COLO668 (cell line): ENCODE measurements around the gene CRYGA.

ENCODE experiments used
- DNase-seq: peaks from one replicate; lab custom pipeline; 2025; ENCODE audit not compliant: unreplicated experiment; lab: John Stamatoyannopoulos, UW

The CRYGA gene, protein sequence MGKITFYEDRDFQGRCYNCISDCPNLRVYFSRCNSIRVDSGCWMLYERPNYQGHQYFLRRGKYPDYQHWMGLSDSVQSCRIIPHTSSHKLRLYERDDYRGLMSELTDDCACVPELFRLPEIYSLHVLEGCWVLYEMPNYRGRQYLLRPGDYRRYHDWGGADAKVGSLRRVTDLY

GRCh38 chr2:208163489-208163888 lies at the start of gene CRYGA:
Gene CRYGA, minus strand, starts transcription at chr2:208163589. Its CDS starts 33 bp downstream, at chr2:208163556.
- DNase-seq = no peak

DNA sequence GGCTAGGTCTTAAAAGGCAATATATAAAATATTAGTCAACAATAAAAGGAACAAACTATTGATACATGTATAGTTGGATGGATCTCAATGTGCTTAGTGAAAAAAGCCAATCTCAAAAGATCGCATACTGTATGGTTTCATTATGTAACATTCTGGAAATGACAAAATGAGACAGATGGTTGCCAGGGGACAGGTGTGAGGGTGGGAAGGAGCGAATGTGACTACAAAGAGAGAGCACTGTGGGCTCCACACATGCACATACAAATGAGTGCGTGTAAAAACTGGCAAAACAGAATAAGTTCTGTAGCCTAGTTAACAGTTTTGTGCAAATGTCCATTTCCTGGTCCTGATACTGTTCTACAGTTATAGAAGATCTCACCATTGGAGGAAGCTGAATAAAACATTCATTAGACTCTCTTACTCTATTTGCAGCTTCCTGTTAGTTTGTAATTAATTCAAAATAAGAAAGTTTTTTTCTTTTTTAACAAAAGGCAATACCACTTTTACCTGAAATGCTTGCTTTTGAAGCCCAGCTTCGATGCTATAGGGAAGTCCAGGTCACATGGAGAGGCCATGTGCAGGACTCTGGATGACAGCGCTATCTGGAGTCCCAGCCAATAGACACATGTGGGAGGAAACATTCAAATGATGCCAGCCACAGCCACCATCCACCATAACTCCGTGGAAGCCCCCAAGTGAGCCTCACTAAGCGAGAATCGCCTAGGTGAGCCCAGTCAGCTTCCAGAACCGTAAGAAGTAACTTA lies 47.5 kb upstream of the CRYGA start:
- no peak for DNase-seq

DNA sequence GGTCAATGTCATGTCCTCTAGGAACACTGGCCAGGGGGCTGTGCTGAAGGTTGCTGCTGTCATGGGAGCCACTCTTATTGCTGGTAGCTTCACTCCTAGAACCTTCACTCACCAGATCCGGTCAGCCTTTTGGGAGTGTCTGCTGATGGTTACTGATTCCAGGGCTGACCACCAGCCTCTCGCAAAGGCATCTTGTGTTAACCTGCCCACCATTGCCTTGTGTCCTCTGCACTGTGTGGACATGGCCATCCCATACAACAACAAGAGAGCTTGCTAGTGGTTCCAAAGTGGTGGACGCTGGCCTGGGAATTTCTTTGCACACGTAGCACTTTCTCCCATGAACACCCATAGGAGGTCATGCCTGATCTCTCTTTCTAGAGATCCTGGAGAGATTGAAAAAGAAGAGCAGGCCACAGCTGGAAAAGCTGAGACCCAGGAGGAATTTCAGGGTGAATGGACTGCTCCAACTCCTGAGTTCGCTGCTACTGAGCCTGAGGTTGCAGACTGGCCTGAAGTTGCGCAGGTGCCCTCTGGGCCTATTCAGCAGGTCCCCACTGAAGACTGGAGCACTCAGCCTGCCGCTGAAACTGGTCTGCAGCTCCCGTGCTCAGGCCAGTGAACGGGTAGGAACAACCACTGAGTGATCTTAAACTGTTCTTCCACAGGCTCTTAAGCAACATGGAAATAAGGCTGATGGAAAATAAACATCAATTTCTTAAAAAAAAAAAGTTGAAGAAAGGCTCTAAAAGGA lies 45.1 kb upstream of the CRYGA start:
- no peak for DNase-seq

- DNase-seq = no peak
Observed at GRCh38 chr2:208207769-208208168, 44.4 kb upstream of the CRYGA start.

DNA sequence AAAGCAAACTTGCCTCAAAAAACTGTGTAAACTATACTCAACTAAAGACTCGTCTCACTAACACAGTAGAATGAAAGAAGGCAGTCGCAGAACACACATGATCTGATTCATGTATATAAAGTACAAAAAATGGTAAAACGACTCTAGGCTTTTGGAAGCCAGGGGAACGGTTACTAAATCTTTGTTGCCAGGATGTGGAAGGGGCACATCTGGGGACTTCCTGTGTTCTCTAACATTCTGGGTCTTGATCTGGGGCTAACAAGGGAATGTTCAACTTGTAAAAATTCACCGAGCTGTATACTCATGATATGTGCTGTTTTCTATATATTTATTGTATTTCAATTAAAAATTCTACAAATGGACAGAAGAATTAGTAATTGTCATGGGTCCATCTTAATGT lies 40.8 kb upstream of the CRYGA start:
- no peak for DNase-seq

DNA sequence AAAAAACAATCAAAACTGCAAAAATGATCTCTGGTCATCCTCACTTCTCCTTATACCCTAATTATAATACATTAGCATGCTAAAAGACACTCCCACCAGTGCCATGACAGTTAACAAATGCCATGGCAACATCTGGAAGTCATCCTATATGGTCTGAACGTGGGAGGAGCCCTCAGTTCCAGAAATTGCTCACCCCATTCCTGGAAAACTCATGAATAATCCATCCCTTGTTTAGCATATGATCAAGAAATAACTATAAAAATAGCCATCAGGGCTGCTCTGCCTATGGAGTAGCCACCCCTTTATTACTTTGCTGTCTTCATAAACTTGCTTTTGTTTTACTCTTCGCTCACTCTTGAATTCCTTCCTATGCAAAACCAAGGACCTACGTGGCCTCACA lies 32.1 kb upstream of the CRYGA start:
- DNase-seq = no peak

DNA sequence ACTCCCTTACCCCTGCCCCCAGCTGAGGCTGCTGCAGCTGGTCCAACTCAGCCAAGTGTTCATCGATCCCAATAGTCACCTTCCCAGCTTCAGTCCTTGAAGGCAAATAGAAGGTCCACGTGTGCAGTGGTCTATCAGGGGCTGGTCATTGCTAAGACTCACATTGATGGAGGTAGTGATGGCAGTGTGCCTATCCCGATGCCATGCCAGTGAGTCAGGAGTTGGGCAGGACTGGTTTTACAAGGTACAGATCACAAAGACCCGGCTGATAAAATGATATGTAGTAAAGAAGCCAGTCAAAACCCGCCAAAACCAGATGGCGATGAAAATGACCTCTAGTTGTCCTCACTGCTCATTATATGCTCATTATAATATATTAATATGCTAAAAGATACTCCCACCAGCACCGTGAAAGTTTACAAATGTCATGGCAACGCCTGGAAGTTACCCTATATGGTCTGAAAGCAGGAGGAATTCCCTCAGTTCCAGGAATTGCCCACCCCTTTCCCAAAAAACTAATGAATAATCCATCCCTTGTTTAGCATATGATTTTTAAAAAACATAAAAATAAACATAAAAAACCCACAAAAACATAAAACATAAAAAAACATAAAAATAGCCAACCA lies 29.3 kb upstream of the CRYGA start:
- no peak for DNase-seq

GRCh38 chr2:208189810-208190503 lies 26.6 kb upstream of the CRYGA start, which contains the start of gene C2orf80:
Gene C2orf80, minus strand, starts transcription at chr2:208190030. Its CDS starts 3,044 bp downstream, at chr2:208186986.
- DNase-seq = no peak

DNA sequence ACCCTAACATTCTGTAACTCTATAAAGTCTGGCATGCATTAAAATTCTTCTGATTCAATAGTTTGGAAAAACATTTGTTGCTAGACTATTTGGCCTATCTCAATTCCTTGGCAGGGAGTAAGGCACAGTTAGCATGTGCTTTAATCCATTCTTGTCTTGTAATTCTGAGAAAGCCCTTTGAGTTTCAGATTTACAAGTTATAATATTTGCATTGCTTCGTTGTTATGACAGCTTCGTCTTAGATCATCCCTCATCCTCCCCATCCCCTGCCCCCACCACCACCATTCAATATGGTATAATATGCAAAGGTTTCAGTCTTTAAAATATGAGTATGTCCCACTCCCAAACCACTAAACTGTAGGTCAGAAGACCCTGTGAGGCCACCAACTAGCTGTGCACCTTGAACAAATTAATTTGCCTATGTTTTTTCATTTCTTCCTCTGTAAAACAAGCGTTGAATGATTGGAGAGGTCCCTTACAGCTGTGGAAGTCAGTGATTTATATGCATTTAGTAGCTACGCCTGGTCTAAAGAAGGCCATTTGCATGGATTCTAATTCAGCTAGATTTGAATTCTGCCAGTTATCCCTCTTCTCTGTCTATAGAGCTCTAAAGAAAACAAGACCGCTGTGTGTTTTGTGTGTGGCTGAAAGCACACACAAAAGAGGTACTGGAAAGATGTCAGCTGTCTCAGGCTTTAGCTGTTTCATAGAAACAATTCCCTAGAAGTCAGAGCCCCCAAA lies 25.9 kb upstream of the CRYGA start:
- no peak for DNase-seq

GRCh38 chr2:208186893-208187292 lies 23.5 kb upstream of the CRYGA start:
- no peak for DNase-seq

DNA sequence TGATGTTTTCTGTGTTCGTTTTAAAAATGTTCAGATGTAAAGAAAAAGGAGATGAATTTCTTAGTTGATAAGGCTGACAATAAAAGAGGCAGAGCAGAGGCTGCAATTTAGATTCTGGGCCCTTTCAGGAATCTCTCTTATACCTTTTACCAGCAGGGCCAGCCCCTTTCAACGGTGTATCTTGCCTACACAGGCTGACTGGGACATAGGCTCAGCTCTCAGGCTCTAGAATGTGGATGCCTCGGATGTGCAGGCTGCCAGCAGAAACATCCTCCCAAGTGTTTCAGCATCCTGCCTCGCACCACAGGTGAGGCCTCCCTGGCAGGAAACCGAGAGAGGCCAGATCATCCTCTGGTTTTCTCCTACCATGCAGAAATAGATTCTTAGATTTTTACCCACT lies 23.1 kb upstream of the CRYGA start:
- DNase-seq = no peak

- DNase-seq = no peak
Observed at GRCh38 chr2:208183972-208184705, 20.8 kb upstream of the CRYGA start.

GRCh38 chr2:208183526-208183925 lies 20.1 kb upstream of the CRYGA start:
- no peak for DNase-seq

GRCh38 chr2:208182835-208183234 lies 19.4 kb upstream of the CRYGA start:
- DNase-seq = no peak

GRCh38 chr2:208179028-208179609 lies 15.7 kb upstream of the CRYGA start:
- no peak for DNase-seq

DNA sequence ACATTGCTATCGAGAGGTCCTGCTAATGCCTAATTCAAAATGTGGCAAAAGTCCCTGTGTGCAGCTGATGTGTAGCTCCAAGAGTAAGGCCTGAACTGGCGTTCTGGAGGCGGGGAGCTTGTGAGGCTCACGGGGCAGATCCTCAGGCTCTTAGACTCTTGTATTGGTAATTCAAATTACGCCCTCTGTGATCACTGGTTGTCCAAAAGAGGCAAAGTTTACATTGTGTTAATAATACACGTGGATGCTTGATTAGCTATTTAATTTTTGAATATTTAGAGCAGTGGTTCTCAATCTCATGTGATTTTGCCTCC lies 12.4 kb upstream of the CRYGA start:
- no peak for DNase-seq

- DNase-seq = peak; percentile 56
Observed at GRCh38 chr2:208175069-208175839, 11.9 kb upstream of the CRYGA start.

GRCh38 chr2:208174144-208174543 lies 10.8 kb upstream of the CRYGA start:
- DNase-seq = no peak

DNA sequence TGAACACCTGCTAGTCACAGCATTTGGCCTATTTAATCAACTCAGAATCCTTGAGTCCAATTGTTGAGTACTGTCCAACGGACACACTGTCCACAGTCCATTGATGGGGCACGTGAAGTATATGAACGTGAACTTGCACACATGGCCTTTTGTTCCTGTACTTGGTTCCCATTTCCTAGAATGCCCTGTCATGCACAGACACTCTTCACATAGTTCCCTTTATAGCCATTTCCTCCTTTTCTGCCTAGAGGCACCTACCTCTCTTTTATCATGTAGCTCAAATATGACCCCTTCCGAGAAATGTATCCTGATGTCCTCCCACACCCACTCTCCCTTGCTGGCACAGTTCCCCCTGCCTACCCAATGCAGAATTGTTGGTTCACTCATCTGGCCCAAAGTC lies 8.7 kb upstream of the CRYGA start:
- DNase-seq = no peak
